K562 (cell line): ENCODE results near the gene CTXN1.

Source experiments
- EP400 ChIP-seq: fragments of 450-650 bp; IDR thresholded peaks from 2 replicates; pipeline ENCODE4 v1.6.1; 2017; ENCODE audit warnings: antibody characterized with exemption, mild to moderate bottlenecking, moderate library complexity
- EZH2 ChIP-seq: IDR thresholded peaks from 2 replicates; pipeline ENCODE4 v1.6.1; 2012; ENCODE audit warnings: low read depth, mild to moderate bottlenecking, inconsistent platforms, low read length, borderline replicate concordance
- POLR2A ChIP-seq: fragments of 450-650 bp; conservative IDR thresholded peaks from 2 replicates; pipeline ENCODE4 v1.6.1; 2016
- SNIP1 ChIP-seq: fragments of 450-650 bp; IDR thresholded peaks from 2 replicates; pipeline ENCODE4 v1.7.1; 2017; ENCODE audit warnings: low read depth, mild to moderate bottlenecking
- ZNF174 ChIP-seq: fragments of 250-450 bp; sonication (Bioruptor Pico); IDR thresholded peaks from 2 replicates; pipeline ENCODE4 v1.4.0; 2020; ENCODE audit warnings: mild to moderate bottlenecking
- TF ChIP-seq, protein P1 (sequence below): fragments of 200-600 bp; sonication (generic); IDR thresholded peaks from one replicate; pipeline ENCODE4 v1.6.1; 2012; ENCODE audit warnings: mild to moderate bottlenecking, low read depth, low read length, inconsistent platforms

DNA sequence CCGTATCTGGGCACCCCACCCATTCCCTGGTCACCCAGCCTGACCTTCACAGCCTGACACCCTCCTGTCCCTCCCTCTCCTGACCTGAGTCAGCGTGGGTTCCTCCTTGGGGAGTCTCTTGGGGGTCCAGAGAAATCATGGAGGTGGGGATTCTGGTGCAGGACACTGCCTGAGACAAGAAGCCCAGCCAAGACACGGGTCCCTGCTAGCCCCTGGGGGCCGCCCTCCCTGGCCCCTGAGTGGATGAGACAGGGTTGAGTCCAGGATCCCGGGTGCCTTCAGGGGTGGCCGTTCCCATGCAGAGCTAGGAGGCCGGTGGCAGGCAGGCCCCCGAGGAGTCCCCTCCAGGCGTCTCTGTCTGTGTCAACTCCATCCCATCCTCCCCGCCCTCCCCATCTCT, 20.7 kb downstream of the CTXN1 start:
- TF ChIP-seq POLR2A (no peak), EP400 (no peak), EZH2 (no peak), ZNF174 (CRISPR knock-in tag) (no peak), SNIP1 (no peak)
- TF ChIP-seq, protein P1, sequence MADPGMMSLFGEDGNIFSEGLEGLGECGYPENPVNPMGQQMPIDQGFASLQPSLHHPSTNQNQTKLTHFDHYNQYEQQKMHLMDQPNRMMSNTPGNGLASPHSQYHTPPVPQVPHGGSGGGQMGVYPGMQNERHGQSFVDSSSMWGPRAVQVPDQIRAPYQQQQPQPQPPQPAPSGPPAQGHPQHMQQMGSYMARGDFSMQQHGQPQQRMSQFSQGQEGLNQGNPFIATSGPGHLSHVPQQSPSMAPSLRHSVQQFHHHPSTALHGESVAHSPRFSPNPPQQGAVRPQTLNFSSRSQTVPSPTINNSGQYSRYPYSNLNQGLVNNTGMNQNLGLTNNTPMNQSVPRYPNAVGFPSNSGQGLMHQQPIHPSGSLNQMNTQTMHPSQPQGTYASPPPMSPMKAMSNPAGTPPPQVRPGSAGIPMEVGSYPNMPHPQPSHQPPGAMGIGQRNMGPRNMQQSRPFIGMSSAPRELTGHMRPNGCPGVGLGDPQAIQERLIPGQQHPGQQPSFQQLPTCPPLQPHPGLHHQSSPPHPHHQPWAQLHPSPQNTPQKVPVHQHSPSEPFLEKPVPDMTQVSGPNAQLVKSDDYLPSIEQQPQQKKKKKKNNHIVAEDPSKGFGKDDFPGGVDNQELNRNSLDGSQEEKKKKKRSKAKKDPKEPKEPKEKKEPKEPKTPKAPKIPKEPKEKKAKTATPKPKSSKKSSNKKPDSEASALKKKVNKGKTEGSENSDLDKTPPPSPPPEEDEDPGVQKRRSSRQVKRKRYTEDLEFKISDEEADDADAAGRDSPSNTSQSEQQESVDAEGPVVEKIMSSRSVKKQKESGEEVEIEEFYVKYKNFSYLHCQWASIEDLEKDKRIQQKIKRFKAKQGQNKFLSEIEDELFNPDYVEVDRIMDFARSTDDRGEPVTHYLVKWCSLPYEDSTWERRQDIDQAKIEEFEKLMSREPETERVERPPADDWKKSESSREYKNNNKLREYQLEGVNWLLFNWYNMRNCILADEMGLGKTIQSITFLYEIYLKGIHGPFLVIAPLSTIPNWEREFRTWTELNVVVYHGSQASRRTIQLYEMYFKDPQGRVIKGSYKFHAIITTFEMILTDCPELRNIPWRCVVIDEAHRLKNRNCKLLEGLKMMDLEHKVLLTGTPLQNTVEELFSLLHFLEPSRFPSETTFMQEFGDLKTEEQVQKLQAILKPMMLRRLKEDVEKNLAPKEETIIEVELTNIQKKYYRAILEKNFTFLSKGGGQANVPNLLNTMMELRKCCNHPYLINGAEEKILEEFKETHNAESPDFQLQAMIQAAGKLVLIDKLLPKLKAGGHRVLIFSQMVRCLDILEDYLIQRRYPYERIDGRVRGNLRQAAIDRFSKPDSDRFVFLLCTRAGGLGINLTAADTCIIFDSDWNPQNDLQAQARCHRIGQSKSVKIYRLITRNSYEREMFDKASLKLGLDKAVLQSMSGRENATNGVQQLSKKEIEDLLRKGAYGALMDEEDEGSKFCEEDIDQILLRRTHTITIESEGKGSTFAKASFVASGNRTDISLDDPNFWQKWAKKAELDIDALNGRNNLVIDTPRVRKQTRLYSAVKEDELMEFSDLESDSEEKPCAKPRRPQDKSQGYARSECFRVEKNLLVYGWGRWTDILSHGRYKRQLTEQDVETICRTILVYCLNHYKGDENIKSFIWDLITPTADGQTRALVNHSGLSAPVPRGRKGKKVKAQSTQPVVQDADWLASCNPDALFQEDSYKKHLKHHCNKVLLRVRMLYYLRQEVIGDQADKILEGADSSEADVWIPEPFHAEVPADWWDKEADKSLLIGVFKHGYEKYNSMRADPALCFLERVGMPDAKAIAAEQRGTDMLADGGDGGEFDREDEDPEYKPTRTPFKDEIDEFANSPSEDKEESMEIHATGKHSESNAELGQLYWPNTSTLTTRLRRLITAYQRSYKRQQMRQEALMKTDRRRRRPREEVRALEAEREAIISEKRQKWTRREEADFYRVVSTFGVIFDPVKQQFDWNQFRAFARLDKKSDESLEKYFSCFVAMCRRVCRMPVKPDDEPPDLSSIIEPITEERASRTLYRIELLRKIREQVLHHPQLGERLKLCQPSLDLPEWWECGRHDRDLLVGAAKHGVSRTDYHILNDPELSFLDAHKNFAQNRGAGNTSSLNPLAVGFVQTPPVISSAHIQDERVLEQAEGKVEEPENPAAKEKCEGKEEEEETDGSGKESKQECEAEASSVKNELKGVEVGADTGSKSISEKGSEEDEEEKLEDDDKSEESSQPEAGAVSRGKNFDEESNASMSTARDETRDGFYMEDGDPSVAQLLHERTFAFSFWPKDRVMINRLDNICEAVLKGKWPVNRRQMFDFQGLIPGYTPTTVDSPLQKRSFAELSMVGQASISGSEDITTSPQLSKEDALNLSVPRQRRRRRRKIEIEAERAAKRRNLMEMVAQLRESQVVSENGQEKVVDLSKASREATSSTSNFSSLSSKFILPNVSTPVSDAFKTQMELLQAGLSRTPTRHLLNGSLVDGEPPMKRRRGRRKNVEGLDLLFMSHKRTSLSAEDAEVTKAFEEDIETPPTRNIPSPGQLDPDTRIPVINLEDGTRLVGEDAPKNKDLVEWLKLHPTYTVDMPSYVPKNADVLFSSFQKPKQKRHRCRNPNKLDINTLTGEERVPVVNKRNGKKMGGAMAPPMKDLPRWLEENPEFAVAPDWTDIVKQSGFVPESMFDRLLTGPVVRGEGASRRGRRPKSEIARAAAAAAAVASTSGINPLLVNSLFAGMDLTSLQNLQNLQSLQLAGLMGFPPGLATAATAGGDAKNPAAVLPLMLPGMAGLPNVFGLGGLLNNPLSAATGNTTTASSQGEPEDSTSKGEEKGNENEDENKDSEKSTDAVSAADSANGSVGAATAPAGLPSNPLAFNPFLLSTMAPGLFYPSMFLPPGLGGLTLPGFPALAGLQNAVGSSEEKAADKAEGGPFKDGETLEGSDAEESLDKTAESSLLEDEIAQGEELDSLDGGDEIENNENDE = no peak
